ENCODE results near the gene CORO7.

Gene CORO7

GRCh38 chr16:4416200-4417032 lies at the start of gene CORO7:
TSS of gene CORO7 (minus strand) at chr16:4416596. CDS start at chr16:4416518, 78 bp downstream.
- peak; percentile 93 for DNase-seq

GRCh38 chr16:4463522-4464163 lies 47.2 kb upstream of the CORO7 start:
- DNase-seq = no peak

- peak; percentile 89 for DNase-seq
These were observed 45.1 kb upstream of the CORO7 start for GRCh38 chr16:4461250-4462085.

- DNase-seq = no peak
These were observed 44.5 kb upstream of the CORO7 start for GRCh38 chr16:4460936-4461249.

GRCh38 chr16:4455951-4456350 lies 39.6 kb upstream of the CORO7 start:
- no peak for DNase-seq

- no peak for DNase-seq
These were observed 38.7 kb upstream of the CORO7 start for GRCh38 chr16:4455081-4455480.

- DNase-seq = no peak
These were observed 38.2 kb upstream of the CORO7 start for GRCh38 chr16:4454623-4455022.

- DNase-seq = no peak
These were observed 36.3 kb upstream of the CORO7 start for GRCh38 chr16:4452674-4453073.

- no peak for DNase-seq
These were observed 34.6 kb upstream of the CORO7 start for GRCh38 chr16:4450931-4451519.

- no peak for DNase-seq
These were observed 34.0 kb upstream of the CORO7 start for GRCh38 chr16:4450430-4450829.

GRCh38 chr16:4443986-4444385 lies 27.6 kb upstream of the CORO7 start:
- DNase-seq = no peak

GRCh38 chr16:4443271-4443670 lies 26.9 kb upstream of the CORO7 start:
- no peak for DNase-seq

GRCh38 chr16:4442371-4442770 lies 26.0 kb upstream of the CORO7 start:
- DNase-seq = no peak

- no peak for DNase-seq
These were observed 21.0 kb upstream of the CORO7 start for GRCh38 chr16:4437366-4437765.

GRCh38 chr16:4435337-4436067 lies 19.1 kb upstream of the CORO7 start:
- DNase-seq = no peak

GRCh38 chr16:4433914-4434787 lies 17.8 kb upstream of the CORO7 start:
- DNase-seq = no peak

- DNase-seq = no peak
These were observed 16.8 kb upstream of the CORO7 start for GRCh38 chr16:4433228-4433627.

GRCh38 chr16:4431023-4431422 lies 14.6 kb upstream of the CORO7 start:
- no peak for DNase-seq

GRCh38 chr16:4428500-4428899 lies 12.1 kb upstream of the CORO7 start:
- DNase-seq = no peak

- no peak for DNase-seq
These were observed 10.5 kb upstream of the CORO7 start for GRCh38 chr16:4426722-4427372.
